ENCODE results near the gene TRPM3.

The TRPM3 gene

DNA sequence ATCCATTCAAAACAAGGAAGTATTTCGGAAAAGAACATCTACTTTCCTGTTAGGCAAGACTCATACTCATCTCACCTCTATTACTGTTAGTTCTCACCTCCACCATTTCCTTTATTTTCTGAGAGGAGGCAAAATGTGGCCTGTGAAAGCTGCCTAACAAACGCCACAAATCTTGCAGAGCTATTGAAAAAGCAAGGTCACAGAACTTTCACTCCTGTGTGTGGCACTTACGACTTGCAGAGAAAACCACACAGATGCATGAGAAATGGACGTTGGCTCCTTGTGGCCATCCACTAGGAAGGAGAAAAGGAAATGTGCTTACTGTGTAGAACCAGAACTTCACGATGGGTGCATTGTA, 511.2 kb downstream of the TRPM3 start:
- DNase-seq = no peak
- intact Hi-C loops (cut with DNase I) = no loop called here

GRCh38 chr9:70609542-70610286, 511.7 kb downstream of the TRPM3 start:
- DNase-seq = no peak
- intact Hi-C loops (cut with DNase I) = no loop called here

- no peak for DNase-seq
- intact Hi-C loops (cut with DNase I) = no loop called here
These were observed 512.4 kb downstream of the TRPM3 start for GRCh38 chr9:70609011-70609410.

DNA sequence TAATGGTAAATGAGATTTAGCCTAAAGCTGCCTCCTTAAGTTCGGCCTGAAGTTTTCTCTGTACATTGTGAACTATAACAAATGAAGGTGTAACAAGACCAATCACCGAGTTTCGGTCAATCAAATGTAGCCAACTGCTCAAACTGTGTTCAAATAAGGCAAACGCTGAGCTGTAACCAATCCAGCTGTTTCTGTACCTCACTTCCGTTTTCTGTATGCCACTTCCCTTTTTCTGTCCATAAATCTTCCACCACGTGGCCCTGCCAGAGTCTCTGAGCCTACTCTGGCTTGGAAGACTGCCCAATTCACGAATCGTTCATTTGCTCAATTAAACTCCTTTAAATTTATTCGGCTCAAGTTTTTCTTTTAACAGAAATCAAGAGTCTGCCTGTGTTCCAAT, 513.5 kb downstream of the TRPM3 start:
- intact Hi-C loops (cut with DNase I) = no loop called here
- DNase-seq = peak in 14 of 42 donors; percentile 11 to 62 (median 34)

GRCh38 chr9:70607329-70607728, 514.1 kb downstream of the TRPM3 start:
- no peak for DNase-seq
- intact Hi-C loops (cut with DNase I) = no loop called here

GRCh38 chr9:70603020-70603411, 518.4 kb downstream of the TRPM3 start:
- intact Hi-C loops (cut with DNase I) = loop anchor here (5.0 kb wide), 3 partner anchors 121 to 631 kb away; no protein-coding TSS in a partner anchor
- DNase-seq = no peak

GRCh38 chr9:70602321-70603019, 519.0 kb downstream of the TRPM3 start:
- DNase-seq = peak in 41 of 42 donors; percentile 32 to 87 (median 68)
- intact Hi-C loops (cut with DNase I) = loop anchor here (5.0 kb wide), 3 partner anchors 120 to 630 kb away; no protein-coding TSS in a partner anchor

GRCh38 chr9:70601000-70601951, 520.1 kb downstream of the TRPM3 start:
- peak; percentile 53 to 94 (median 87) for DNase-seq
- intact Hi-C loops (cut with DNase I) = loop anchor here (5.0 kb wide), 3 partner anchors 119 to 629 kb away; no protein-coding TSS in a partner anchor

DNA sequence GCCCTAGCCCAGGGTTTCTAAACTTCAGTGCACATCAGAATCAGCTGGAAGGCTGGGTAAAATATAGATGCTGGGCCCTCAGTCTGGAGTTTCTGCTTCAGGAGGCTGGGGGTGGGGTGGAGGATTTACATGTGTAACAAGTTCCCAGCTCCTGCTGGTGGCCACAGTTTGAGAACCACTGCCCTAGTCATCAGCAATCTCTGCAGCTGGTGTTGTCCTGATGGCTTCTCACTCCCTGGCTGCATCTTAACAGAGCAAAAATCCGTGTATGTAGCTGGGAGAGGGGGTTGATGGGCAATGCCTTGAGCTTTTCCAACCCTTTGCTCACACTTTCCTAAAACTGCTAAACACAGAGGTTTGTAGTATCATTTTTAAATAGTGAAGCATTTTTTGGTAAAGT, 520.9 kb downstream of the TRPM3 start:
- intact Hi-C loops (cut with DNase I) = loop anchor here (5.0 kb wide), 3 partner anchors 118 to 628 kb away; no protein-coding TSS in a partner anchor
- peak in 8 of 42 donors; percentile 11 to 55 (median 32) for DNase-seq

GRCh38 chr9:70597886-70598285, 523.5 kb downstream of the TRPM3 start:
- DNase-seq = no peak
- intact Hi-C loops (cut with DNase I) = no loop called here

DNA sequence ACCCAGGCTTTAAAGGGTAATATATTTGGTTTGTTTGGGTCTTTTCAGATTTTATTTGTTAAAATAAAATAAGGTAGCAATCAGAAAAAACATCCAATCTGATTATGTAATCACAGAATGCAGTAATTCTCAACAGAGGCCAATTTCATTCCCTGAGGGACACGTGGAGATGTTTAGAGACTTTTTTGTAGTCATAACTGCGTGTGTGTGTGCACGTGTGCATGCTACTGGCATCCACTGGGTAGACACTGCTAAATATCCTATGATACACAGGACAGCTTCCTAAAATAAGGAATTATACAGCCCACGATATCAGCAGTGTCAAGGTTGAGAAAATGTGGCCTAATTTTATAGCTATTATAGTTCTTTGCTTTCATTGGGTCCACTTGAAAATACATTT, 526.2 kb downstream of the TRPM3 start:
- intact Hi-C loops (cut with DNase I) = no loop called here
- no peak for DNase-seq

- intact Hi-C loops (cut with DNase I) = no loop called here
- no peak for DNase-seq
These were observed 527.0 kb downstream of the TRPM3 start for GRCh38 chr9:70594386-70594944.

- no peak for DNase-seq
- intact Hi-C loops (cut with DNase I) = no loop called here
These were observed 528.2 kb downstream of the TRPM3 start for GRCh38 chr9:70593241-70593640.

- no peak for DNase-seq
- intact Hi-C loops (cut with DNase I) = no loop called here
These were observed 531.1 kb downstream of the TRPM3 start for GRCh38 chr9:70590315-70590677.

- intact Hi-C loops (cut with DNase I) = no loop called here
- DNase-seq = no peak
These were observed 531.7 kb downstream of the TRPM3 start for GRCh38 chr9:70589571-70590314.

GRCh38 chr9:70588999-70589398, 532.4 kb downstream of the TRPM3 start:
- no peak for DNase-seq
- intact Hi-C loops (cut with DNase I) = no loop called here

DNA sequence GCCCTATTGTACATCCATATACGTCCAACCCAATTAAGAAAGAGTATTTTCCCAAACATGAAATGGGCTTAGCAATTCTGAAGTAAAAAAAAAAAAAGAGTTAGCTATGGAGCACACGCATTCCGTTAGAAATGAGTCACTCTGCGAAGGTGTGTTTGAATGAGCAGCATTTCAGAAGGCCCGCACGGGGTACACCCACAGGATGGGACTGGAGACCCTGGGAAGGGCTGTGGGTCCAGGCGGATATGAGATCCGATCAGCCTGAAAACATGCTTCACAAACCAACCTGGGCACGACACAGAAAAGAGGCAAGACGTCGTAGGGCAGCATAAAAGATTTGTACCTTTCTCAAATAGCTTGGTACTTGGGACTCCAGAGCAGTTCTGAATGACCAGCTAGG, 533.0 kb downstream of the TRPM3 start:
- no peak for DNase-seq
- intact Hi-C loops (cut with DNase I) = no loop called here

DNA sequence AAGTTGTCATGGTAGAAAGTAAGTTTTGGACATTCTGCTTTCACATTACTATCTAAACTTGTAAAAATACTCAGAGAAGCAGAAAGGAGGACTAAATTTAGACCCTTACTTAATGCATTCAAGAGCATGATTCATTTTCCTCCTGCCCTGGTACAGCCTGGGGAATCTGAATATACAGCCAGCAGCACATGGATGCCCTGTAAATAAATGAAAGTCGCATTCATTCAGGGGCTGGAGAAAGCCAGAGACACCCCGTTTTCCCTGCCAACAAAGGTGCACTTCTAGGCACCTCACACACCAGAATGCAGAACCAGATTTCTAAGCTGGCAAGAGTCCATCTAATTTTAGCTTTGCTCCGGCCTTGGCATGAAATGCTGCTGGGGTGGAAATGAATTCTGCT, 534.2 kb downstream of the TRPM3 start:
- intact Hi-C loops (cut with DNase I) = no loop called here
- DNase-seq = peak in 9 of 42 donors; percentile 9 to 68 (median 29)
